Left ventricle myocardium inferior (tissue), 1 donor: Measurements from ENCODE around the gene TMTC1. TPM values are rescaled to one million over a fixed set of nuclear protein-coding genes. Genes with fewer than 3 reads are reported as not detected.

Experiments used
- DNase-seq: peaks from one replicate; pipeline ENCODE4 v3.0.0-alpha.2; 2020
- H3K27ac ChIP-seq: fragments of 200-600 bp; replicated peaks from 2 replicates; pipeline ENCODE4 v1.8.0; 2021
- H3K27me3 ChIP-seq: fragments of 200-600 bp; 2 replicates; pipeline ENCODE4 v1.8.0; 2021; ENCODE audit warnings: low read depth
- H3K36me3 ChIP-seq: fragments of 200-600 bp; 2 replicates; pipeline ENCODE4 v1.8.0; 2021
- H3K4me1 ChIP-seq: fragments of 200-600 bp; 2 replicates; pipeline ENCODE4 v1.8.0; 2021
- H3K4me3 ChIP-seq: fragments of 200-600 bp; 2 replicates; pipeline ENCODE4 v1.8.0; 2021; ENCODE audit warnings: mild to moderate bottlenecking, moderate library complexity
- H3K9me3 ChIP-seq: fragments of 200-600 bp; replicated peaks from 2 replicates; pipeline ENCODE4 v1.8.0; 2021
- intact Hi-C: fragments of 100-400 bp; cut with micrococcal nuclease; formaldehyde crosslinking; loops from one replicate; pipeline ENCODE4 v1.11.0; 2022
- total RNA-seq: library from RNA; stranded (reverse); fragmentation: NEBNext Ultra II Directional; extraction: Animal tissue kit (Norgen Biotek cat#: 25700); gene quantifications from one replicate; pipeline ENCODE4 v1.2.1, GENCODE V29; 2021
- TF ChIP-seq, protein P1 (sequence below): fragments of 200-600 bp; IDR thresholded peaks from 2 replicates; pipeline ENCODE4 v1.8.0; 2021; ENCODE audit warnings: antibody characterized with exemption, mild to moderate bottlenecking, borderline replicate concordance
- donor health status: DM: no; HTN: yes; CAD: no; lungs with severe emphysema.

The TMTC1 gene
- total RNA-seq, 1 donor from 2014 or later: 38.4 TPM

DNA sequence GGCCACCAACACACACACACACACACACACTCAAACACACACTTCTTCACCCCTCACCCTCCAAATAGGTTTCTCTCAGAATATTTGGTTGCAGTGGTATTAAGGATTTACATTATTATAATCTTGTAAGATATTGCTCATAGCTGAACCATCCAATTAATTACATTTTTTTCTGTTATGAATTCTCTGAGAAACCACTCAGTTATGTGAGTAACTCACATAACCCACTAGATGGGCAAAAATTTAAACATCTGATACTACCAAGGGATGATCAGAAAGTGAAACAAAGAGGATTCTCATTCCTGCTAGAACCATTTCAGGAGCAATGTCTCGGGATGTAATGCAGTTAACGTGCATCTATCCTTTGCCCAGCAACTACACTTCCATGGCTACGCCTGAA lies 31.6 kb downstream of the TMTC1 start:
- H3K36me3 ChIP-seq: peaks cover 63% of the 10 kb centered on the region
- no peak overlapping the region for H3K4me3 ChIP-seq
- DNase-seq: no peak
- peaks cover 44% of the 10 kb centered on the region for H3K4me1 ChIP-seq
- TF ChIP-seq, protein P1, sequence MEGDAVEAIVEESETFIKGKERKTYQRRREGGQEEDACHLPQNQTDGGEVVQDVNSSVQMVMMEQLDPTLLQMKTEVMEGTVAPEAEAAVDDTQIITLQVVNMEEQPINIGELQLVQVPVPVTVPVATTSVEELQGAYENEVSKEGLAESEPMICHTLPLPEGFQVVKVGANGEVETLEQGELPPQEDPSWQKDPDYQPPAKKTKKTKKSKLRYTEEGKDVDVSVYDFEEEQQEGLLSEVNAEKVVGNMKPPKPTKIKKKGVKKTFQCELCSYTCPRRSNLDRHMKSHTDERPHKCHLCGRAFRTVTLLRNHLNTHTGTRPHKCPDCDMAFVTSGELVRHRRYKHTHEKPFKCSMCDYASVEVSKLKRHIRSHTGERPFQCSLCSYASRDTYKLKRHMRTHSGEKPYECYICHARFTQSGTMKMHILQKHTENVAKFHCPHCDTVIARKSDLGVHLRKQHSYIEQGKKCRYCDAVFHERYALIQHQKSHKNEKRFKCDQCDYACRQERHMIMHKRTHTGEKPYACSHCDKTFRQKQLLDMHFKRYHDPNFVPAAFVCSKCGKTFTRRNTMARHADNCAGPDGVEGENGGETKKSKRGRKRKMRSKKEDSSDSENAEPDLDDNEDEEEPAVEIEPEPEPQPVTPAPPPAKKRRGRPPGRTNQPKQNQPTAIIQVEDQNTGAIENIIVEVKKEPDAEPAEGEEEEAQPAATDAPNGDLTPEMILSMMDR: no peak
- no peaks in the 10 kb centered on the region for H3K27me3 ChIP-seq
- intact Hi-C loops: no loop called here
- no peaks in the 10 kb centered on the region for H3K9me3 ChIP-seq
- no peak overlapping the region for H3K27ac ChIP-seq

DNA sequence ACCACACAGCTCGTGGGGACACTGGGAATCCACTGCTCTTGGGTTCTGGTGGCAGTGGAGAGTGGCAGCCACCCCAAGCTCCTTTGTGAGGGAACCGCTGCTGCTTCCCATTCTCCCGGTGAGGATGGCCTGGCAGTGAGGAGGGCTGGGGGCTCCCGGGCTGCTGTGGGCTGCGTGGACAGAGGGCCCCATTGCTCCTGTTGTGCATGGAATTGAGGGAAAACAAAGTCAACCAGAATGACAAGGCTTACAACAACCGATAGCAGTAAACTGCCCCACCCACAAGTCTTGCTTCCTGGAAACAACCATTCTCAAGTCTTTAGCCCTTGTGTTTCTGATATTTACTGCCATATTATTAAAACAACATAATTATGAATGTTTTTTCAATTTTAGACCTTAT lies 32.1 kb downstream of the TMTC1 start:
- Histone ChIP-seq H3K27me3 (no peaks in the 10 kb centered on the region), H3K27ac (no peak overlapping the region), H3K36me3 (peaks cover 63% of the 10 kb centered on the region), H3K9me3 (no peaks in the 10 kb centered on the region), H3K4me3 (no peak overlapping the region), H3K4me1 (peaks cover 44% of the 10 kb centered on the region)
- intact Hi-C loops: no loop called here
- no peak for DNase-seq
- TF ChIP-seq, protein P1: no peak

DNA sequence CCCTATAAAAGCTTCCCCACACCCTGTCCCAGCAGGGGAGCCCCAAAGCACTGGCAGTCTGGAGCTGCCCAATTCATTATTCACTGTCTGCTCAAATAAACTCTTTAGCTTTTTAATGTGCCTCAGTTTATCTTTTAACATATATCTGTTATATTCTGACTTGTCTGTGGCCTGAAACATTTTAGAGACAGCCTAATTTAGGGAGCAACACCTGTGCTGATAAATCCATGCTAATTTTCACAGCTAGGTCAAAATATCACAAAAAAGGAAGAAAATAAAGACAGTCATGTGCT lies 32.9 kb downstream of the TMTC1 start:
- H3K4me1 ChIP-seq: peaks cover 44% of the 10 kb centered on the region
- H3K36me3 ChIP-seq: peaks cover 57% of the 10 kb centered on the region
- no peaks in the 10 kb centered on the region for H3K27me3 ChIP-seq
- H3K9me3 ChIP-seq: no peaks in the 10 kb centered on the region
- H3K4me3 ChIP-seq: no peak overlapping the region
- no peak overlapping the region for H3K27ac ChIP-seq
- no peak for DNase-seq
- TF ChIP-seq, protein P1: no peak
- intact Hi-C loops: no loop called here

DNA sequence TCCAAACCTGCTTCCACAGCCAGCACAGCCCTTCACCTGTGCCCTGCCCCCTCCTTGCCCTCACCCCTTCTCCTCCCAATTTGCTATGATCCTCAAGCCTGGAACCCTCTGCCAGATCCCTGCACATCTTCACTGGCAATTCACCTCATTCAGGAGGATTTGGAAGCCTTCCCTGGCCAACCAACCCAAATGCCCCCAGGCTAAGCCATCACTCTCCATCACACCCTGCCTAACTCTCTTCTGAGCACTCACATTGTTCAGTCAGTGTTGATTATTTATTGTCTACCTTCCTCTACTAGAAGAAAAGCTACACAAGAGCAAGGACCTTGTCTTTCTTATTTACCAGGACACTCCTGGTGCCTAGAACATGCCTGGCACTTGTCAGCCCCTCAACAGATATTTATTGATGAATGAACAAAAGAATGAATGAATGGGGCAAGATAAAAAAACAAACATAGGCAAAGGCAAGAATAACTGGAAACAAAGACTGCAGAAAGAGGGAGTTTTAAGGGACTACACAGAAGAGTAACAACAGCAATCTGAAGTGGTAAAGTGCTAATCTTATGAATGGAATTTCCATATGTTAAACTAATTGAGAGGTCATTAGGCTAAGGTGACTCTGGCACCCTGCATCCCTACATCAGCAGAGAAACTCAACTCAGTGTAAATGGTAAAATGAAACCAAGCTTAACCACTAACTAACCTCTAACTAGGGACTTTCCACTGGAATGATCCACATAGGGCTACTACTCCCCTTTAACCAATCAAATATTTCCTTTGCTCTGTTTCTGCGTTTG lies 33.4 kb downstream of the TMTC1 start:
- intact Hi-C loops: no loop called here
- no peaks in the 10 kb centered on the region for H3K9me3 ChIP-seq
- H3K36me3 ChIP-seq: peaks cover 52% of the 10 kb centered on the region
- TF ChIP-seq, protein P1: no peak
- H3K4me1 ChIP-seq: peaks cover 40% of the 10 kb centered on the region
- no peaks in the 10 kb centered on the region for H3K27me3 ChIP-seq
- no peak for DNase-seq
- no peak overlapping the region for H3K4me3 ChIP-seq
- H3K27ac ChIP-seq: no peak overlapping the region

DNA sequence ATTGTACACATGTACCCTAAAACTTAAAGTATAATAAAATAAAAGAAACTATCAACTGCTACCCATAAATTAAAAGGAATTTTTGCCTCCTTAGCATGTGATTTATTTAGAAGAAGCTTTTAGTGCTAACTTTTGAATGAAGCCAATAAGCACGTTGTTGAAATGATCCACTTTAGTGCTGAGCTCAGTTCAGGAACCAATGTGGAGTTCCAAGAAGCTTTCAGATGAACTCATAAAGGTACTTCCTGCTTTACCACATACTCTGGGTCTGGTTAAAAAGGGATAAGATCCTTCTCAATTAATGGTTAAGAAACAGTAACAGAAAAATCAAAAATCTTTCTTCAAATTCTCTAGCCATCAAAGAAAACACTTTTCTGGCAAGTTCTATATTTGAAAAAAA lies 39.4 kb downstream of the TMTC1 start:
- H3K4me1 ChIP-seq: peaks cover 61% of the 10 kb centered on the region
- H3K27ac ChIP-seq: peak overlapping the region; percentile 88
- H3K27me3 ChIP-seq: no peaks in the 10 kb centered on the region
- no peak for DNase-seq
- H3K36me3 ChIP-seq: peaks cover 23% of the 10 kb centered on the region
- intact Hi-C loops: no loop called here
- no peak overlapping the region for H3K4me3 ChIP-seq
- TF ChIP-seq, protein P1: no peak
- no peaks in the 10 kb centered on the region for H3K9me3 ChIP-seq
